ENCODE data around the gene MPL. TPM values are rescaled to one million over a fixed set of nuclear protein-coding genes. Genes with fewer than 3 reads are reported as not detected.
"Not testable (repeated sequence)": the region's sequence is repeated elsewhere in the genome, so short reads cannot be mapped to it uniquely, and the experiment has no call there.

Gene MPL
- polyA plus RNA-seq, 1 donor, result 0.41 TPM

DNA sequence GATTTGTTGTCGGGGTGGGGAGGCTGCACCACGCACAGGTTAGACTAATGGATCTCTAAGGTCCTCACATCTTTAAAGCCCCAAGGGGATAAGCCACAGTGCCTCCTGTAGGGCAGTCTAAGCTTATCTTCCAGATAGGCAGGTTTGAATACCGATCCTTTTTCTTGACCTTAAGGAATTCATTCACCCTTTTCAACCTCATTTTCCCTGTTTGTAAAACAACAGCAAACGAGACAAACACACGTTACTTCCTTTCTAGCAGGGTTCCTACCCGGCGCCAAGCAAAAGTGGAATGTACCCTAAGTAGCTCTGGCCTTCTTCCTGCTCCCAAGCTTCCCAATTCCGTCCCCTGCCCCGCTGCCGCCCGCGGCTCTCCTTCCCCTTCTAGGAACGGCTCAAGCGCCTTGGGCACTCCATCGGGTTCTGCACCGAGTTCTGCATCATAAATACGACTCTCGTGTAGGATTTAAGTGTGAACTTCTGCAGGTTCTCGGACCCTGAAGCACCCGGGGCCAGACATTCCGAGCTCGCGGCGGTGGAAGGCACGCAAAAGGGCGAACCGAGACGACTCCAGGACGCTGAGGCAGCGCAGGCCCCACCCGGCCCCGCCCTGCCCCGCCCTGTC, 20.6 kb downstream of the MPL start:
- DNase-seq, result no peak

DNA sequence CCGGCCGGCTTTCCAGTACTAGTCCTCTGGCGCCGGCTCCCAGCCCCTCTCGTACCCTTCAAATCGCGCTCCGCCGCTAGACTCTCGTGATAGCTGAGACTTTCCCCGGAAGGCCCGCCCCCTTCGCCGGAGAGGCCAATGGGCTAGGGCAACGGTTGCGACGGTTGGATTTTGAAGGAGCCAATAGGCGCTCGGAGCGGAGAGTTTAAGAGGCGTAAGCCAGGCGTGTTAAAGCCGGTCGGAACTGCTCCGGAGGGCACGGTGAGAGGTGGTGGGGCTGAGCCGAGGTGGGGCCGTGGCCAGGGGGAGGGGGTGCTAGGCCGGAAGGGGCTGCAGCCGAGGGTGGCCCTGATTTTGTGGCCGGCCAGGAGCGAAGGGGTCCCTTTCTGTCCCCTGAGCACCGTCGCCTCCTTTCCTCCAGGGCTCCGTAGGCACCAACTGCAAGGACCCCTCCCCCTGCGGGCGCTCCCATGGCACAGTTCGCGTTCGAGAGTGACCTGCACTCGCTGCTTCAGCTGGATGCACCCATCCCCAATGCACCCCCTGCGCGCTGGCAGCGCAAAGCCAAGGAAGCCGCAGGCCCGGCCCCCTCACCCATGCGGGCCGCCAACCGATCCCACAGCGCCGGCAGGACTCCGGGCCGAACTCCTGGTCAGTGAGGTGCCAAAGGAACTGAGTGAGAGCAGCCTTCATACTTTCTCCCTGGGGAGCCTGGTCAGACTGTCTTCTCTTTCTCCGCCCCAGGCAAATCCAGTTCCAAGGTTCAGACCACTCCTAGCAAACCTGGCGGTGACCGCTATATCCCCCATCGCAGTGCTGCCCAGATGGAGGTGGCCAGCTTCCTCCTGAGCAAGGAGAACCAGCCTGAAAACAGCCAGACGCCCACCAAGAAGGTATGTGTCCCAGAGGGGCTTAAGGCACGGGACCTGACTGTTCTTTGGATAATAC, 21.4 kb downstream of the MPL start, which contains the start of gene CDC20:
CDC20 (plus strand) TSS at position 236 of the 948 bp plus-strand sequence; CDS start at position 471, 235 bp downstream.
- DNase-seq, result peak; percentile 94

DNA sequence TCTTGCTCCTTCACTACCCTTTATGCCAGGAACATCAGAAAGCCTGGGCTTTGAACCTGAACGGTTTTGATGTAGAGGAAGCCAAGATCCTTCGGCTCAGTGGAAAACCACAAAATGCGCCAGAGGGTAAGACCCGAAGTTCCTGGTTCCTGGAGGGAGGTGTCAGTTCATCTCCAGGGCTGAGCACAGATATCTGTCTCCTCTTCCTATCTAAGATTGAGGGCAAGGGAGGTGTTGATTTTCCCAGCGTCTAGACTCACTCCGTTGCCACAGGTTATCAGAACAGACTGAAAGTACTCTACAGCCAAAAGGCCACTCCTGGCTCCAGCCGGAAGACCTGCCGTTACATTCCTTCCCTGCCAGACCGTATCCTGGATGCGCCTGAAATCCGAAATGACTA, 22.1 kb downstream of the MPL start:
- DNase-seq, result no peak

DNA sequence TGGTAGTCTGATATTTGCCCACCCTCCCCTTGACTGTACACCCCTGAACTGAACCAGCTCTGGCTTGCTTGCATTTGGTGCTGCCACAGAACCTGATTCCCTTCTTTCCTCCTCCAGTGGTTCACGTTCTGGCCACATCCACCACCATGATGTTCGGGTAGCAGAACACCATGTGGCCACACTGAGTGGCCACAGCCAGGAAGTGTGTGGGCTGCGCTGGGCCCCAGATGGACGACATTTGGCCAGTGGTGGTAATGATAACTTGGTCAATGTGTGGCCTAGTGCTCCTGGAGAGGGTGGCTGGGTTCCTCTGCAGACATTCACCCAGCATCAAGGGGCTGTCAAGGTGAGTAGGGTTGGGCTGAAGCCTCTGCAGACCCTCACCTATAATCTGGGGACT, 23.0 kb downstream of the MPL start:
- no peak for DNase-seq

DNA sequence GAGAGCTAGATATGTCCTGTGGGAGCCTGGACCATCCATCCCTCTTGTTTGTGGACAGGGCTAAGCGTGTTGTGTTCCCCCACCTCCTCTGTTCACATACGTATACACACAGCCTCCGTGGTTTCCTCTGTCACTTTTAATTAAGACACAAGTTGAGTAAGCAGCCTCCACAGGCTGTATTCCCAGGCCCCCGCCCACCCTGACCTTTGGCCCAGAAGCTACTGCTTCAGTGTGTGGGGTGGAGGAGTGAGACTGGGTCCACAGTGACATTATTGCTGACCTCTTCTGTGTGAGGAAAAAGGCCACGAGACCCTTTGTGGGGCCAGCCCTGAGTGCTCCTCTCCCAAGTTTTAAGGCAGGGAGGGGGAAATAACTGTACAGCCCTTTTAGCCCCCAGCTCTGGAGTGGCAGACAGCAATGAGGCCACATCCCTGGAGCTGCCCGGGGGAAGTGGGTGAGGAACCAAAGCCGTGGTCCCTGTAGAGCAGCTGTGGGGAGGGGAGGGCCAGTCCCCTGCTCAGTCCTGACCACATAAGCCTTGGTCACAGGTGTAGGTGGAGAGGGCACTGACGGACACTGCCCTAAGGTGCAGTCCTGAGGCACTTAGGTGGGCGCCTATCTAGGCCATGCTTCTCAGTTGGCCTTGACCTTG, 25.8 kb downstream of the MPL start:
- DNase-seq, result no peak

DNA sequence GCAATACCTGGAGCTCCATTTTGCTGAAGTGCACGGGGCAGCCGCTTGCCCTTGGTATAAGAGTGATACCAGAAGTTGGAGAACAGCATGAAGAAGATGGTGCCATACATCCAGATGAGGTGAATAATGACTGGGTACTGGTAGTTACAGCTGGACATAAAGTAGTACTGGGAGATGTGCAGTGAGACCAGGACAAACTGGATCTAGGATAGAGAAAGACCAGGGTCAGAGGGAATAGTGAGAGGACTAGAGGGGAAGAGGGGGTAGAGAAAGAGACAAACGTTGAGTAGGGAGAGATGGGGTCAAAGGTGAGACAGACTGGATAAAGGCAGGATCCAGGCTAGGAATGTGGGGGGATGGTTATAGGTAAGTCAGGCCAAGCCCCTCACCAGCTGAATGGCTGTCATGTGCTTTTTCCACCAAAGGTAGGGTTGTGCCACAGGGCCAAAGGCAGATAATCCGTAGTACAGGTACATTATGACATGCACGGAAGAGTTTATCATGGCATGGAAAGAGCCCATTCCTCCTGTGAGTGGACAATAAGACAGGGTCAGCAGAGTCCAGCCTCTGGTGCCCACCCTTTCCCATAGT, 26.4 kb downstream of the MPL start:
- no peak for DNase-seq

DNA sequence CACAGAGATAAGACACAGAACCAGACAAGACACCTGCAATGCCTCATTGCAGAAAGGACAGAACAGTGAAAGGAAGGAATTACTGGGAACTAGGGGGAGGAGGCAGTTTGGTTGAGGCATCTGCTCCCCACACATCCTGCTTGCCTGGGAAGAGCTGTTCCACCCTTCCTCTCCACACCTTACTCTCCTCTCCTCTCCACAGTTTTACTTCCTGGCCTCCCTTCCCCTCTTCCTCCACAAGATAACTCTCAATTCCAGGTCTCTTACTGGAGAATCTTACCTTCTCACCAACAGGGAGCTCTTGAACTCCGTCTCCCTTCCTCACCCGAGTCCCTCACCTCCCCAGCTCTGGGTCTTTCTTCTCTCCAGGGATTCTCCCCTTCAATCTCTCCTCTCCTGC, 28.1 kb downstream of the MPL start:
- no peak for DNase-seq

DNA sequence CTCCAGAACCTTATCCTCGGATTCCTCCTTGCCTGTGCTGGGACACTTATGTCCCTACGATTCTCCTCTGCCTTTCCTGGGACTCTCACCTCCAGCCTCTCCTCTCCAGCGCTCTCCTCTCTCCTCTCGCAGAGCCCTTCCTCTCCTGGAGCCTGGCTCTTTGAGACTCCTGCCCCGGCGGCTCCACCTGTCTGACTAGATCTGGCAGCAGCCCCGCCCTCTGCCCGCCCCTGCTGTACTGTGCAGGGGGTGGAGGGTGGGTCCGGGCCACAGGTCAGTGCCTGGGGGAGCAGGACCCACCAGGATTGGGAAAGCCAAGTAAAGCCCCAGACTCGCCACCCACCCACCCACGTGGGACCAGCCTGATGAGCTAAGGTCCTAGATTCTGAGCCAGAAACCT, 28.6 kb downstream of the MPL start:
- DNase-seq, result no peak

DNA sequence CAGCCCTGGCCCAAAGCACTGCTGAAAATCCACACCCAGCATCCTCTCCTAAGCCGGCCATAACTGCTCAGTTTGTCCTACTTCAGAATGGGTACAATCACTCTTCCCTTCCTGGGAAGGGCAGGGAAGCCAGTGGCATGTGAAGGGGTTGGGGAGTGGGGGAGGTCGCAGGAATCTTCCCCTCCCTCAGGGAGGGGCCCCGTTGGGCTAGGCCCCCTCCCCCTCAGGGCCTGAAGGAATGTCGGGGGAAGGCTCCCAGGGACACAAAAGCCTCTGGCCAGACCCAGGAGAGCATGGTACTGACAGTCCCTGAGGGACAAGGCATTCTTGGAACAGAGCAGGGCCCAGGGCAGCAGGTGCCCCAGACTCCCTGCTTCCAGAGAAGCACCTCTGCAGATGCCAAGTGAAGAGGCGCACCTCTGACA, 29.0 kb downstream of the MPL start:
- no peak for DNase-seq

DNA sequence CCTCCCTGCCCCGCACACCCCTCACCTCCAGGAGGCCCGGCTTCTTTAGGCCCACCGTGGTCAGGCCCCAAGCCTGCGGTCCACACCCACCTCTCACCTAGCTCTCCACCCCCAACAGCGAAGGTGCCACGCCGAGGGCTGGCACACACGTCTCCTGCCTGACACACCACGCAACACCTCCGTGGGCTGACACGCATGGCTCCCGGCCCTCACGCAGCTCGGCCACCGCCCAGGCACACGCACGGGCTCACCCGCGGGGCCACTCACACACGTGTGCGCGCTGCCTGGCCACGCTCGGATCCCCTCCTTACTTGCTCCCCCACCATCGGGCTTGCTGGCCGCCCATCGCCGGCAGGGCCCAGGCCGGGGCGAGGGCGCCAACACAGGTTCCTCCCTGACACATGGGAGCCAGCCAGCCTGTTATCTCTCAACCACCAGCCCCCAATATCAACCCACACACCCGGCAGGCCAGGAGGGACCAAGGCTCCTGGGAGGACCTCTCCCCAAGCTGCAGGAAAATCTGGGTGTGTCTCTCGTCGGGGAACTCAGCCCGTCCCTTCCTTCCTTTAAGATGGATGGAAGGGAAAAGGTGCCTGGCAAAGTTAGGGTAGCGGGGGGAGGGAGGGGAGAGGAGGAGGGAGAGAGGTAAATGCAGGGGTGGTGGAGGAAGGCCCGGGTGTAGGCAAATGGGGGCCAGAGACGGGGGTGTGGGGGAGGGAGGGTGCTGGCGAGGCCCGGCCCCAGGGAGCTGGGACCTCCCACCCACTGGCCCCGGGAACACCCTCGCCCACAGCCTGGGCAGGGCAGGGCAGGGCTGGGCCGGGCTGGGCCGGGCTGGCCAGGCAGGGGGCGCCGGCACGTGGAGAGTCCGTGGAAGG, 29.6 kb downstream of the MPL start:
- no peak for DNase-seq

DNA sequence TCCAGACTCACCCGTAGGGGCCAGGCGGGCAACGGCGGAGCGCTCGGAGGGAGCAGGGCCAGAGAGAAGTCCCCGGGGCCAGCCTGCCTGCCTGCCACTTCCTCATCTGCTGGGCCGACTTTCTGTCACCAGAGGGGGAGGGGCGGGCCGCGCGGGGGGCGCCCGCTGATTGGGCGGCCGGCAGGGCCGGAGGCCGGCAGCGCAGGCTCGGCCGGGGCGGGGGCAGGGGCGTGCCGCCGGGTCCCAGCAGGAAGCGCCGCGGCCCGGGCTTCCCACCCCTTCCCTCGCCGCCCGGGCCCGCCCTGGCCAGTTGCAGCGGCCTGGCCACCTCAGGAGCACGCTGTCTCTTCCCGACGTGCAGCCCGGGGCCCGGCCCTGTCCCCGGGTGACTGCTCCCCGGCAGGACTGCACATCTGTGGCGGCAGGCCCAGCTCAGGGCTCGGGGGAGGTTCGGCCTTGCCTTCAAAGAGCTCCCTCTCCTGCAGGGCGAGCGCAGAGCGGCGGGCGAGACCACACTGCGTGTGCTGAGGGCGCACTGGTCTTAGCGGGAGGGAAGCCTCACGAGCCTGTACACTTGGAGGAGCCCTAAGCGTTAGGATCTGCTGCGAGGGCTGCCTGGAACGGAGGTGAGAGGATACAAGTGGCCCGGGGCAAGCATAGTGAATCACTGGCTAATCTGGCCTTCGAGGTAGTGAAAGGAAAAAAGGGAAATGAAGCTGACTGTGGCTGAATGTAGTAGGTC, 30.5 kb downstream of the MPL start, which contains the start of gene ELOVL1:
ELOVL1 (minus strand) TSS at position 108 of the 742 bp plus-strand sequence. CDS start 2,402 bp downstream, outside the sequence.
- peak; percentile 90 for DNase-seq

DNA sequence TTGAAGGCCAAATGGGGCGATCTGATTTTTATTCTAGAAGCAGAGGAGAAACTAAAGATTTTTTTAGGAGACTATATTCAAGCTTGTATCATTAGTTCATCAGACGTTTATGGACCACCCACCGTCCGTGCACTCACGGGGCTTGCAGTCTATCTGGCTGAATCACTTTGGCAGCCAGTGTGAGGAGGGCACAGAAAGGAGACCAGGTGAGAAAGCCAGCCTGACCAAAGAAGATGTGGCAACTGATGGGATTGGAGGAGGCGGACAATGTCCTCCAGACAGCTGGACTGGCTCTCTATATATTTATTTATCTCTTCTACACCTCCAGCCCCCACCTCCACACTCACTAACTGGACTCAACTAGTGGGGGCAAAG, 31.0 kb downstream of the MPL start:
- DNase-seq, result no peak

DNA sequence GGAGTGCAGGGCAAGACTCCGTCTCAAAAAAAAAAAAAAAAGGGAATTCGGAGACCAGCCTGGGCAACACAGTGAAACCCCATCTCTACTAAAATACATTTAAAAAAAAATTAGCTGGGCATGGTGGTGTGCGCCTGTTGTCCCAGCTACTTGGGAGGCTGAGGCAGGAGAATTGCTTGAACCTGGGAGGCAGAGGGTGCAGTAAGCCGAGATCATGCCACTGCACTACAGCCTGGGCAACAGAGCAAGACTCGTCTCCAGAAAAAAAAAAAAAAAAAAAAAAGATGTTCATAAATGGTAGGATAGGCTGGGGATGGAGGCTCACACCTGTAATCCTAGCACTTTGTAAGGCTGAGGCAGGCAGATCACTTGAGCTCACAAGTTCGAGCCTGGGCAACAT, 32.2 kb downstream of the MPL start:
- DNase-seq, result not testable (repeated sequence)

DNA sequence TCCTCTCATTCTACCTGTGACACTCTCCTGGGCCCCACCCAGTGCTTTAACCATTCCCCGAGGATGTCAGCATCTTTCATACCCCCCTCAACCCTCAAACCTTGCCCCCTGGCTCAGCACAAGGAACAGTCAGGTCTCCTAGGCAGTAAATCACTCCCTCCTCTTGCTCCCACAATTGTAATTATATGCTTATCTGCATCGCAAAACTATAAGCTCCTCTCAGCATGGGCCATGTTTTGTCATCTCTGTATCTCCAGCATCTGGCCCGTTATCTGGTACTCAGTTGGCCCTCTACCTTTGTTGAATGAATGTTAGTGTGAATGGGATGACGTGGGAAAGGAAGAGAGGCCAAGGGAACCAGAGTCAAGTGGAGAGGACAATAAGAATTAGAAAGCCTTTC, 32.9 kb downstream of the MPL start:
- no peak for DNase-seq

DNA sequence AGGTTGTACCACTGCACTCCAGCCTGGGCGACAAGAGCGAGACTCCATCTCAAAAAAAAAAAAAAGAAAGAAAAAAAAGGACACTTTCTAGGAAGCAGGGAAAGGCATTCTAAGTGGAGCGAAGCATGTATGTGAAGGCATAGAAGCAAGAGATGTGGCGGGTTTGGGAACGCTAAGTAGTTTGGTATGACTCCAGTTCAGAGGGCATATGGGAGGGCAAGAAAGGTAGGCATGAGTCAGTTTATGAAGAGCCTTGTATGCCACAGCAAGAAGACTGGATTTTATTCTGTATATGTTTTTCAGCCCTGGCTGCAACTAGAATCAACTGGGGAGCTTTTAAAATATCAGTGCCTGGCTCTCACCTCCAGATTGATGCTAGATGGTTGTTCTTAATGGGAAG, 34.6 kb downstream of the MPL start:
- no peak for DNase-seq

DNA sequence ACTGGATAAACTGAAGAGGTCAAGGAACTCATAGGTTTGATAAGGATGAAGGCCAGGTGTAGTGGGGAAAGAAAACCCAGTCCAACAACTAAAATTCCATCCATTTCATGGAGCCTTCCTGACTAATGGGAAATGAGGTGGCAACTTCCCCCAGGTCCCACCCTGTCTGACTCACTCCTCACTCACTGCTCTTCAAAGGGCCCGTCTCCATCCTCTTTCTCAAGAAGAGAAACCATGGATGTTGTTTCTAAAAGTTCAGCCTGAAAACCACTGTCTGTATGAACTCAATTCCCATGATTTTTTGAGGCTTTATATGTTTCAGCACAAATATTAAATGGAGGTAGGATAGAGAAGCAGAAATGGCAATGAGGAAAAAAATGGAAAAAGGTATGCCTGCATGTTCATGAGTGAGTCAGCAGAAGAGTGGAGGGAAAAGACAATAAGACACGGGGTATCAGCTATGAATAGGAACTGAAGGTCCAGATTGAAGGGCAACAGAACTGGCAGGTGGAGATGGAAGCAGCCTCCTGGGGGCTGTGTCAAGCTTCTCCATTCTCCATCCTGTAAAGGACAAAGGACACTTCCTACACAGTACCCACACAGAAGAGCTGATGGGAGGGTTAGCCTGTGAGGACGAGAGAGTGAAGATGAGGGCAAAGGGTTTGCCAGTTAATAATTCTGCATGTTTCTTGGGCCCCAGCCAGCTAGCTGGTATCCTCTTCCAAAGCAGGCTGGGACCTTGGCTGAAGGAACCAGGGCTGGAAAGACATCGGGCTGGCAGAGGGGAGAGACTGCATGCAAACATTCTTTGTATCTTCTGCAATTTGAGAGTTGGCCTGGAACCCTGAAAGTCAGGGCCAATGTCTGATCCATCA, 35.7 kb downstream of the MPL start:
- DNase-seq, result no peak

DNA sequence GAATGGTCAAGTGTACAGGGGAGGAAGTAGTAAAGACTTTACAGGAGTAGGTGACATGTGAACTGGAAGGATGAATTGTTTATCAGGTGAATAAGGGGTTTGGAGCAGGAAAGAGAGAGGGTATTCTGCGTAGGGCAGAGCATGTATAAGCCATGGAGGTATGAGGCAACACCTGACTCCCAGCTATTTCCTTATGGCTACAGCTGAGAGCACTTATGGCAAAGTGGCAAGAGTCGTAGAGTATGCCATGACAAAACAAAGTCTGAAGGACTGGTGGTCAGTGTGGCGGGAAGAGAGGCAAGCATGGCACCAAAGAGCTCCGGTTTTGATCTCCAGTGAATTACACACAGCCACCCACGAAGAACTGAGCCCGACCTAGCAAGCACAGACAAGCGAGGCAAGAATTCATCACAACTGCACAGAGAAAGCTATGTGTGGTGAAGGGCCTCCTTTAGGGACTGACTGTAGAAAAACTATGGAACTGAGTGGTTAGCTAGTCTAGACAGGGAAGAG, 39.2 kb downstream of the MPL start:
- DNase-seq, result no peak

DNA sequence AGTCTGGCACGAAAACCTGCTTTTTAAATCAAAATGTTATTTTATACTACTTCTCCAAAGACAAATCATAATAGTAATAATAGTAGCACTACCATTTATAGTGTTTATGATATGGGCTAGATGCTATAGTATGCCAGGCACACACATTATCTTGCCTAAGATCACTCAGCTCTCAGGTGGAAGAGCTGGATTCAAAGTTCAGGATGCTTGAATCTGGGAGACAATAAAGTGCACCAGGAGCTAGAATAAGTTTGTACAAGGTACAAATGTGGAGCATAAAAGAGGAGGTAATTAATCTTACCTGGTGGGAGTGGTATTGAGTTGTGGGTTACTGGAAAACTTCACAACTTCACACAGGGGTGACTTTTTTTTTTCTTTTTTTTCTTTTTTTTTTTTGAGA, 40.2 kb downstream of the MPL start:
- DNase-seq, result no peak

DNA sequence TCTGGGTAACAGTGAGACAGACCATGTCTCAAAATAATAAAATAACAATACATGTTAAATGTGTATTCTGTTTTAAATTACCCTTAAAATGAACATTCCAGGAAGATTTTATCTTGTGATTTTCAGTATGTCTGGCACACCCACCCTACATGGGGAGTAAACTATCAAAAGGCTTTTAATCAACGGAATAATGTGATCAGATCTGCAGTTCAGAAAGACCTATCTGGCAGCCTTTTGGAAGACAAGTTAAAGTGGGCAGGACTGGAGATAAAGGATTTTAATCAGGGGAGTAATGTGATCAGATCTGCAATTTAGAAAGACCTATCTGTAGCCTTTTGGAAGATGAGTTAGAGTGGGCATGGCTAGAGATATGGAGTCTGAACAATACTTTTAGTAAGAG, 41.9 kb downstream of the MPL start:
- no peak for DNase-seq

DNA sequence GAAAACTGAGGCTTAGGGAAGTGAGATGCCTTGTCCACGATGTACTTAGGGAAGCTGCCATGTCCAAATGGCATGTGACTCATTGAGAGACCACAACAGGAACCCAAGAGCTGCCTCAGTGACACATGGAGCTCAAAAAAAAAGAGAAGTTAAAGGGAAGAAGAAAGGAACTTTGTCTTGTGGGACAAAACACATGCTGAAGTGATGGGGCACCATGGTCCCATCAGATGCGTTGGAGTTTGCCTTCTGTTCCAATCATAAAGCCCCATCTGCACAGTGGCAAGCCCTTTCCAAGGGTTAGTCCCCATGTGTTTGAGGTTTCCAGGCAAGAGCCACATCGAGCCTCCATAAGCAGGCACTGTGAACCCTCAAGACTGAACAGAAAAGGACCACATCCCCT, 44.0 kb downstream of the MPL start:
- no peak for DNase-seq

Measured in hindlimb muscle (tissue), 1 donor.